Measurements from ENCODE around the gene C1orf53. TPM values are rescaled to one million over a fixed set of nuclear protein-coding genes. Genes with fewer than 3 reads are reported as not detected.

The C1orf53 gene
- total and polyA plus RNA-seq, 2 of the 4 experiments (the other 2 are of a cell fraction) = 4.8 to 7.0 TPM

- no peaks in the 10 kb centered on the region for H3K4me1 ChIP-seq (ENCODE audit: control insufficient read depth, insufficient read depth, low read length)
- no peak overlapping the region for H3K4me3 ChIP-seq (ENCODE audit: insufficient read depth, low read depth, low read length)
- no peak overlapping the region for H3K4ac ChIP-seq (ENCODE audit: low read depth, low read length)
- intact Hi-C loops (cut with micrococcal nuclease) = no loop called here
- H2AK5ac ChIP-seq (ENCODE audit: low read depth, low read length) = no peak overlapping the region
- POLR2A ChIA-PET (ENCODE audit: unreplicated experiment) = no interaction called here
- H4K20me1 ChIP-seq (ENCODE audit: insufficient read depth, low read length) = no peaks in the 10 kb centered on the region
- no peak overlapping the region for H3K4me2 ChIP-seq (ENCODE audit: low read depth, low read length)
- H4K91ac ChIP-seq (ENCODE audit: insufficient read depth, low read depth, low read length) = no peak overlapping the region
- BruUV-seq (replicated peaks) = no TSS peak
- no peaks in the 10 kb centered on the region for H3K9me1 ChIP-seq (ENCODE audit: insufficient read depth, low read length)
- DNase-seq (no peak), ATAC-seq (ENCODE audit: low read depth) (no peak)
- H3K79me1 ChIP-seq (ENCODE audit: low read depth in 1 of 2, low read length in 2 of 2) = no peaks in the 10 kb centered on the region
- no peak overlapping the region for H2BK5ac ChIP-seq (ENCODE audit: low read depth, low read length, poor library complexity, severe bottlenecking)
- no peak overlapping the region for H3K56ac ChIP-seq (ENCODE audit: extremely low read depth, insufficient read depth, low read length)
- no peak overlapping the region for H3K9ac ChIP-seq (ENCODE audit: low read depth, low read length)
- H2BK120ac ChIP-seq (ENCODE audit: low read depth, low read length) = no peak overlapping the region
- H3K27me3 ChIP-seq (ENCODE audit: control insufficient read depth, insufficient read depth, low read length) = no peaks in the 10 kb centered on the region
- H3K27ac ChIP-seq (ENCODE audit: insufficient read depth, low read length) = no peak overlapping the region
- H3K18ac ChIP-seq (ENCODE audit: low read depth, low read length) = no peak overlapping the region
- dilution Hi-C loops (cut with HindIII; ENCODE audit: low sequenced_read_pairs, unreplicated experiment) = no loop called here
- CTCF ChIA-PET = interaction anchor here (0.7 kb wide), 1 partner anchor 180 kb away, joined by 3 read pairs; no protein-coding TSS in a partner anchor
- no peaks in the 10 kb centered on the region for H3K9me3 ChIP-seq (ENCODE audit: control insufficient read depth, insufficient read depth, low read length)
- no peaks in the 10 kb centered on the region for H3K36me3 ChIP-seq (ENCODE audit: control insufficient read depth, insufficient read depth, low read length)
- no peak overlapping the region for H2AK9ac ChIP-seq (replicated peaks; ENCODE audit: low read depth, low read length, poor library complexity)
- no peak overlapping the region for H2AFZ ChIP-seq (replicated peaks; ENCODE audit: low read length, poor library complexity)
- H3K14ac ChIP-seq (replicated peaks; ENCODE audit: low read depth, low read length) = no peak overlapping the region
- in situ Hi-C loops (cut with MboI; ENCODE audit: low sequenced_read_pairs) = no loop called here
- TF ChIP-seq FOS (IDR thresholded peaks at IDR 0.05; ENCODE audit: low read depth, low read length) (no peak), MAFK (IDR thresholded peaks at IDR 0.05; ENCODE audit: low read depth, low read length) (no peak), CEBPB (IDR thresholded peaks at IDR 0.05; ENCODE audit: low read depth, low read length) (no peak), SMC3 (IDR thresholded peaks at IDR 0.05; ENCODE audit: low read depth, low read length) (no peak), RCOR1 (IDR thresholded peaks at IDR 0.05; ENCODE audit: insufficient replicate concordance, low read length) (no peak), BHLHE40 (IDR thresholded peaks at IDR 0.05; ENCODE audit: low read depth, low read length) (no peak), ELK1 (IDR thresholded peaks at IDR 0.05; ENCODE audit: borderline replicate concordance, low read depth, low read length) (no peak), RFX5 (IDR thresholded peaks at IDR 0.05; ENCODE audit: low read depth, low read length) (no peak), MAZ (IDR thresholded peaks at IDR 0.05; ENCODE audit: borderline replicate concordance, low read depth, low read length) (no peak), USF2 (IDR thresholded peaks at IDR 0.05; ENCODE audit: low read depth, low read length) (no peak), MXI1 (IDR thresholded peaks at IDR 0.05; ENCODE audit: borderline replicate concordance, low read depth, low read length) (no peak), RAD21 (IDR thresholded peaks at IDR 0.05; ENCODE audit: low read length) (no peak), CTCF (conservative IDR thresholded peaks at IDR 0.05; ENCODE audit: low read depth, low read length) (no peak)
- H4K8ac ChIP-seq (ENCODE audit: low read depth in 2 of 2, low read length in 2 of 2) = no peak overlapping the region
- no peak overlapping the region for H2BK15ac ChIP-seq (ENCODE audit: low read depth, low read length)
- H2BK20ac ChIP-seq (ENCODE audit: low read depth, low read length) = no peak overlapping the region
- H3K23ac ChIP-seq (ENCODE audit: low read depth, low read length) = no peak overlapping the region
- no peak overlapping the region for H4K5ac ChIP-seq (ENCODE audit: low read depth, low read length)
- no CpG with 5 or more reads among the region's 7 CpGs for WGBS, 2 experiments (ENCODE audit: extremely low coverage in 2 of 2, insufficient read length in 1 of 2)
Observed at GRCh38 chr1:197884173-197884572, 18.3 kb upstream of the C1orf53 start.
